ENCODE measurements around the gene DEDD2.

DEDD2 gene

GRCh38 chr19:42178791-42179674 is 38.4 kb downstream of the DEDD2 start:
- no peaks in the 10 kb centered on the region for H3K36me3 ChIP-seq
- DNase-seq: peak; percentile 59
- no peak overlapping the region for H3K27ac ChIP-seq
- peaks cover 11% of the 10 kb centered on the region for H3K27me3 ChIP-seq (ENCODE audit: insufficient read depth, low read depth, severe bottlenecking)
- TF ChIP-seq CTCF (IDR thresholded peaks at IDR 0.05; ENCODE audit: low read depth, low read length): peak; percentile 77
- H3K9me3 ChIP-seq (ENCODE audit: severe bottlenecking): no peaks in the 10 kb centered on the region
- H3K4me3 ChIP-seq (ENCODE audit: low read depth, low read length): no peak overlapping the region

- Histone ChIP-seq H3K9me3 (ENCODE audit: severe bottlenecking) (no peaks in the 10 kb centered on the region), H3K36me3 (no peaks in the 10 kb centered on the region), H3K4me3 (ENCODE audit: low read depth, low read length) (peak overlapping the region; percentile 39), H3K27me3 (ENCODE audit: insufficient read depth, low read depth, severe bottlenecking) (peaks cover 11% of the 10 kb centered on the region), H3K27ac (no peak overlapping the region)
- no peak for DNase-seq
- TF ChIP-seq CTCF (IDR thresholded peaks at IDR 0.05; ENCODE audit: low read depth, low read length): no peak
Measured at GRCh38 chr19:42177686-42178019, 39.8 kb downstream of the DEDD2 start.

GRCh38 chr19:42176990-42177685 is 40.3 kb downstream of the DEDD2 start:
- Histone ChIP-seq H3K27me3 (ENCODE audit: insufficient read depth, low read depth, severe bottlenecking) (peaks cover 11% of the 10 kb centered on the region), H3K27ac (peak overlapping the region; percentile 21), H3K9me3 (ENCODE audit: severe bottlenecking) (no peaks in the 10 kb centered on the region), H3K36me3 (no peaks in the 10 kb centered on the region), H3K4me3 (ENCODE audit: low read depth, low read length) (peak overlapping the region; percentile 54)
- peak; percentile 92 for DNase-seq
- peak; percentile 53; the same call in 1 of the 2 replicates for TF ChIP-seq CTCF (IDR thresholded peaks at IDR 0.05; ENCODE audit: low read depth, low read length)

GRCh38 chr19:42176649-42176989 is 40.9 kb downstream of the DEDD2 start:
- Histone ChIP-seq H3K4me3 (ENCODE audit: low read depth, low read length) (peak overlapping the region; percentile 54), H3K9me3 (ENCODE audit: severe bottlenecking) (no peaks in the 10 kb centered on the region), H3K27me3 (ENCODE audit: insufficient read depth, low read depth, severe bottlenecking) (peaks cover 11% of the 10 kb centered on the region), H3K27ac (peak overlapping the region; percentile 74), H3K36me3 (no peaks in the 10 kb centered on the region)
- TF ChIP-seq CTCF (IDR thresholded peaks at IDR 0.05; ENCODE audit: low read depth, low read length): no peak
- DNase-seq: no peak

GRCh38 chr19:42175952-42176648 is 41.4 kb downstream of the DEDD2 start:
- H3K4me3 ChIP-seq (ENCODE audit: low read depth, low read length): peak overlapping the region; percentile 54
- no peaks in the 10 kb centered on the region for H3K36me3 ChIP-seq
- TF ChIP-seq CTCF (IDR thresholded peaks at IDR 0.05; ENCODE audit: low read depth, low read length): no peak
- peaks cover 11% of the 10 kb centered on the region for H3K27me3 ChIP-seq (ENCODE audit: insufficient read depth, low read depth, severe bottlenecking)
- peak; percentile 46 for DNase-seq
- H3K9me3 ChIP-seq (ENCODE audit: severe bottlenecking): no peaks in the 10 kb centered on the region
- peak overlapping the region; percentile 74 for H3K27ac ChIP-seq
